OCI-LY1 (cell line): Measurements from ENCODE around the gene CIB4.

Source experiments
- H2AFZ ChIP-seq: fragments of 200-600 bp; sonication (generic), shearing (Covaris generic); 2 replicates; pipeline ENCODE4 v1.6.0; 2014; ENCODE audit warnings: antibody characterized with exemption, mild to moderate bottlenecking, low read length
- H3F3A ChIP-seq: fragments of 200-600 bp; sonication (generic), shearing (Covaris generic); 2 replicates; pipeline ENCODE4 v1.6.0; 2014; ENCODE audit warnings: mild to moderate bottlenecking, antibody characterized with exemption, low read length, moderate library complexity; ENCODE audit not compliant: insufficient read depth
- H3K27ac ChIP-seq: fragments of 200-600 bp; sonication (generic); 2 replicates; pipeline ENCODE4 v1.5.1; 2014; ENCODE audit warnings: low read length, mixed run types, mild to moderate bottlenecking, low read depth; ENCODE audit not compliant: poor library complexity, severe bottlenecking
- H3K27me3 ChIP-seq: fragments of 200-600 bp; sonication (generic); 2 replicates; pipeline ENCODE4 v1.6.0; 2014; ENCODE audit warnings: antibody characterized with exemption, mild to moderate bottlenecking, low read length, moderate library complexity; ENCODE audit not compliant: insufficient read depth
- H3K36me3 ChIP-seq: fragments of 200-600 bp; sonication (generic); 2 replicates; pipeline ENCODE4 v1.6.1; 2014; ENCODE audit warnings: mild to moderate bottlenecking, antibody characterized with exemption, low read length, moderate library complexity, mixed read lengths; ENCODE audit not compliant: insufficient read depth
- H3K4me1 ChIP-seq: fragments of 200-600 bp; sonication (generic); 2 replicates; pipeline ENCODE4 v1.5.1; 2014; ENCODE audit warnings: mild to moderate bottlenecking, low read length, moderate library complexity; ENCODE audit not compliant: insufficient read depth, severe bottlenecking
- H3K4me2 ChIP-seq: fragments of 200-600 bp; sonication (generic), shearing (Covaris generic); 2 replicates; pipeline ENCODE4 v1.6.1; 2014; ENCODE audit warnings: low read length
- H3K4me3 ChIP-seq: fragments of 200-600 bp; sonication (generic); 2 replicates; pipeline ENCODE4 v1.5.1; 2014; ENCODE audit warnings: low read length, low read depth, mild to moderate bottlenecking, mixed read lengths; ENCODE audit not compliant: poor library complexity, severe bottlenecking
- H3K79me2 ChIP-seq: fragments of 200-600 bp; shearing (Covaris generic); 2 replicates; pipeline ENCODE4 v1.6.1; 2016; ENCODE audit warnings: mixed run types, low read length, mixed read lengths; ENCODE audit not compliant: insufficient read depth
- H3K9ac ChIP-seq: fragments of 200-600 bp; sonication (generic), shearing (Covaris generic); 2 replicates; pipeline ENCODE4 v1.6.1; 2014; ENCODE audit warnings: mild to moderate bottlenecking, low read length, mixed read lengths
- H3K9me2 ChIP-seq: fragments of 200-600 bp; sonication (generic), shearing (Covaris generic); 2 replicates; pipeline ENCODE4 v1.6.1; 2014; ENCODE audit warnings: low read depth, mild to moderate bottlenecking, low read length, mixed read lengths
- H3K9me3 ChIP-seq: fragments of 200-600 bp; shearing (Covaris generic); 2 replicates; pipeline ENCODE4 v1.6.1; 2014; ENCODE audit warnings: low read length, mixed read lengths
- H4K20me1 ChIP-seq: fragments of 200-600 bp; sonication (generic), shearing (Covaris generic); 2 replicates; pipeline ENCODE4 v1.6.0; 2016; ENCODE audit warnings: mild to moderate bottlenecking, low read length; ENCODE audit not compliant: insufficient read depth
- EZH2 ChIP-seq: fragments of 200-600 bp; sonication (generic), shearing (Covaris generic); IDR thresholded peaks from 2 replicates; pipeline ENCODE4 v1.8.0; 2017; ENCODE audit warnings: borderline replicate concordance, mixed run types, mild to moderate bottlenecking, antibody characterized with exemption, low read length, moderate library complexity, mixed read lengths
- TF ChIP-seq, protein P1 (sequence below): fragments of 200-600 bp; sonication (generic), shearing (Covaris generic); IDR thresholded peaks from 2 replicates; pipeline ENCODE4 v1.5.1; 2017; ENCODE audit warnings: mild to moderate bottlenecking, antibody characterized with exemption, low read length, moderate library complexity, mixed read lengths

Gene CIB4

DNA sequence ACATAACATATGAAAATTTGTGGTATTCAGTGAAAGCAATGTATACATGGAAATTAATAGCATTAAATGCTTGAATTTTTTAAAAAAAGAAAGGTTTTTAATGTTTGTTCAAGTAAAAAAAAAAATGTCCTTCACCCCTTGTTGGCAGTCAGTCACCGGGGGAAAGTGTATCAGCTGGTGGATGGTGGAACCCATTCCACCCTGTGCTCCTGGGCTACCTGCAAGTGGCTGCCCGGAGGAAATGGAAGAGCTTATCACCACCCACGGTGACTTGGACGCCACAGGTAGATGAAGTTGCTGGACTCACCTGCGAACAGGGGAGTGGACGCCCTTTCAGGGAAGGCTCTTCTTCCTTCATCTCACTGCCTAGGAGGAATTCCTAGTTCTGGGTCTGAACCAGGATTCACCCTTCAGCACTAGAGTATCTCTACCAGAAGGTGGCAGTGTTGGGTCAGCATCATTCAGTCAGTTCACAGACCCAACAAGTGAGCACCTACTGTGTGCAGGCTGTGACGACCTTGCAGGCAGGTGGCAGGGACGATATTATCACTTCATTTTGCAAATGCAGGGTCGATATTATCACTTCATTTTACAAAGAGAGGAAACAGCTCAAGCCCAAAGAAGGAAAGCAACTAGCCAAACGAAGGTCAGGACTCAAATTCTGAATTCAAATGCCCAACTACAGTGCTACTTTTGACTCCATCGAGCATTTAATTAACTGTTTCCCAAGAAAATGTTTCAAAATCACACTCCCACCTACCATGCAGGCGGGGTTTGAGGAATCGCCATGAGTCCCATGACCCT is 35.8 kb downstream of the CIB4 start:
- Histone ChIP-seq H4K20me1 (no peaks in the 10 kb centered on the region), H3K27ac (no peak overlapping the region), H2AFZ (no peak overlapping the region), H3F3A (no peaks in the 10 kb centered on the region), H3K27me3 (no peaks in the 10 kb centered on the region), H3K79me2 (no peaks in the 10 kb centered on the region), H3K9ac (no peak overlapping the region), H3K9me2 (no peaks in the 10 kb centered on the region), H3K36me3 (no peaks in the 10 kb centered on the region), H3K4me3 (no peak overlapping the region), H3K4me2 (no peak overlapping the region), H3K9me3 (0 out of 2 replicates have a peak, but pooled peaks cover 3% of the 10 kb centered on the region), H3K4me1 (peaks cover 7% of the 10 kb centered on the region)
- TF ChIP-seq, protein P1, sequence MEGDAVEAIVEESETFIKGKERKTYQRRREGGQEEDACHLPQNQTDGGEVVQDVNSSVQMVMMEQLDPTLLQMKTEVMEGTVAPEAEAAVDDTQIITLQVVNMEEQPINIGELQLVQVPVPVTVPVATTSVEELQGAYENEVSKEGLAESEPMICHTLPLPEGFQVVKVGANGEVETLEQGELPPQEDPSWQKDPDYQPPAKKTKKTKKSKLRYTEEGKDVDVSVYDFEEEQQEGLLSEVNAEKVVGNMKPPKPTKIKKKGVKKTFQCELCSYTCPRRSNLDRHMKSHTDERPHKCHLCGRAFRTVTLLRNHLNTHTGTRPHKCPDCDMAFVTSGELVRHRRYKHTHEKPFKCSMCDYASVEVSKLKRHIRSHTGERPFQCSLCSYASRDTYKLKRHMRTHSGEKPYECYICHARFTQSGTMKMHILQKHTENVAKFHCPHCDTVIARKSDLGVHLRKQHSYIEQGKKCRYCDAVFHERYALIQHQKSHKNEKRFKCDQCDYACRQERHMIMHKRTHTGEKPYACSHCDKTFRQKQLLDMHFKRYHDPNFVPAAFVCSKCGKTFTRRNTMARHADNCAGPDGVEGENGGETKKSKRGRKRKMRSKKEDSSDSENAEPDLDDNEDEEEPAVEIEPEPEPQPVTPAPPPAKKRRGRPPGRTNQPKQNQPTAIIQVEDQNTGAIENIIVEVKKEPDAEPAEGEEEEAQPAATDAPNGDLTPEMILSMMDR = peak; percentile 83
- no peak for TF ChIP-seq EZH2

DNA sequence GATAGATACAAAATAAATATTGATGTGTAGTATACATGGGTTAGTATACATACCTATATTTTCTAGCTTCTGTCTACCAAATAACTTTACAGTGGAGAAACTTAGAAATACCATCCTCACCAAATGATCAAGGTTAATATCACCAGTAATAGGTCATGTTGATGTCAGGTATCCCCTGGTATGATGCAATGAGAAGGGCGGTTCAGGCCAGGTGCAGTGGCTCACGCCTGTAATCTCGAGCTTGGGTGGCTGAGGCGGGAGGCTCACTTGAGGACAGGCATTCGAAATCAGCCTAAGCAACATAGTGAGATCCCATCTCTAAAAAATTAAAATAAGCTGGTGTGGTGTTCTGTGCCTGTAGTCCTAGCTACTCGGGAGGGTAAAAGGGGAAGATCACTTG is 38.6 kb downstream of the CIB4 start:
- Histone ChIP-seq H3F3A (no peaks in the 10 kb centered on the region), H3K79me2 (no peaks in the 10 kb centered on the region), H3K4me3 (no peak overlapping the region), H3K4me1 (no peaks in the 10 kb centered on the region), H4K20me1 (no peaks in the 10 kb centered on the region), H3K9ac (no peak overlapping the region), H3K36me3 (no peaks in the 10 kb centered on the region), H3K4me2 (no peak overlapping the region), H2AFZ (no peak overlapping the region), H3K9me3 (0 out of 2 replicates have a peak, but pooled peaks cover 3% of the 10 kb centered on the region), H3K27me3 (no peaks in the 10 kb centered on the region), H3K9me2 (no peaks in the 10 kb centered on the region), H3K27ac (no peak overlapping the region)
- TF ChIP-seq, protein P1 = no peak
- no peak for TF ChIP-seq EZH2

DNA sequence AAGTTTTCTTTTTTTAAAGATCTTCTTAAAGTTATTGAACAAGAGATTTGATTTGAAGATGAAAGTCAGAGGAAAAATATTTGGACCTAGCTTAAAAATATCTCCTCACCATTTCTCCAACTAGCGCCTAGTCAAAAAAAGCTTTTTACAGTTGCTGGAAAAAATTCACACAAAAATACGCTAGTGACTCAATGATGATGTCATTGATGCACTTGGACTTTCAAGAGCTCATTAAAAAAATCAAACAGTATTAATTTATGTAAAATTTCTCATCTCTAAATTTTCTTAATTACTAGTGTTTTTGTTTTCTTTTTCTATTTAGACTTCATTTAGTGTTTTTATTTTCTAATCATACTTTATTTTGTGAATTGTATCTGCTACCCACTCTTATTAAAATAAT is 41.8 kb downstream of the CIB4 start:
- H3K4me2 ChIP-seq = no peak overlapping the region
- no peaks in the 10 kb centered on the region for H3K4me1 ChIP-seq
- H3K79me2 ChIP-seq = no peaks in the 10 kb centered on the region
- no peak for TF ChIP-seq EZH2
- TF ChIP-seq, protein P1 = no peak
- no peak overlapping the region for H3K9ac ChIP-seq
- no peak overlapping the region for H2AFZ ChIP-seq
- H3K27ac ChIP-seq = no peak overlapping the region
- H3F3A ChIP-seq = no peaks in the 10 kb centered on the region
- no peak overlapping the region for H3K4me3 ChIP-seq
- 0 out of 2 replicates have a peak, but pooled peaks cover under 1% of the 10 kb centered on the region for H3K9me3 ChIP-seq
- peaks cover 10% of the 10 kb centered on the region; the same call in 1 of the 2 replicates for H3K27me3 ChIP-seq
- no peaks in the 10 kb centered on the region for H3K36me3 ChIP-seq
- no peaks in the 10 kb centered on the region for H3K9me2 ChIP-seq
- H4K20me1 ChIP-seq = no peaks in the 10 kb centered on the region
